GM19372 (cell line): Measurements from ENCODE around the gene CFAP45.
"Not testable (repeated sequence)": the region's sequence is repeated elsewhere in the genome, so short reads cannot be mapped to it uniquely, and the experiment has no call there.

Source experiments
- ATAC-seq: cut with Tn5 transposase; IDR thresholded peaks from one replicate; pipeline ENCODE4 v1.9.1; 2021; ENCODE audit warnings: mild to moderate bottlenecking, low read depth, moderate library complexity; ENCODE audit not compliant: unreplicated experiment

CFAP45 gene

GRCh38 chr1:159913451-159914192 is 13.7 kb upstream of the CFAP45 start:
- ATAC-seq = no peak

- ATAC-seq = no peak
Observed at GRCh38 chr1:159911326-159912070, 11.5 kb upstream of the CFAP45 start.

- no peak for ATAC-seq
Observed at GRCh38 chr1:159908031-159908940, 8.3 kb upstream of the CFAP45 start.

- ATAC-seq = no peak
Observed at GRCh38 chr1:159906960-159907359, 7.0 kb upstream of the CFAP45 start.

GRCh38 chr1:159904036-159904435 is 4.1 kb upstream of the CFAP45 start:
- not testable (repeated sequence) for ATAC-seq

- no peak for ATAC-seq
Observed at GRCh38 chr1:159902541-159902940, 2.6 kb upstream of the CFAP45 start.

- ATAC-seq = no peak
Observed at GRCh38 chr1:159900755-159901360, 893 bp upstream of the CFAP45 start.

GRCh38 chr1:159899634-159900033 is 331 bp downstream of the CFAP45 start:
- ATAC-seq = not testable (repeated sequence)

GRCh38 chr1:159898527-159898926 is 1.4 kb downstream of the CFAP45 start:
- ATAC-seq = no peak

- no peak for ATAC-seq
Observed at GRCh38 chr1:159897962-159898361, 2.0 kb downstream of the CFAP45 start.

GRCh38 chr1:159896546-159896930 is 3.4 kb downstream of the CFAP45 start:
- no peak for ATAC-seq

- ATAC-seq = no peak
Observed at GRCh38 chr1:159895836-159896545, 4.0 kb downstream of the CFAP45 start.

GRCh38 chr1:159895286-159895685 is 4.7 kb downstream of the CFAP45 start:
- no peak for ATAC-seq

GRCh38 chr1:159892944-159893343 is 7.0 kb downstream of the CFAP45 start:
- no peak for ATAC-seq

- ATAC-seq = peak; percentile 59
Observed at GRCh38 chr1:159891275-159892157, 8.4 kb downstream of the CFAP45 start.

GRCh38 chr1:159890390-159890789 is 9.6 kb downstream of the CFAP45 start:
- ATAC-seq = no peak

GRCh38 chr1:159889821-159890252 is 10.1 kb downstream of the CFAP45 start:
- ATAC-seq = peak; percentile 90

GRCh38 chr1:159889202-159889601 is 10.8 kb downstream of the CFAP45 start:
- ATAC-seq = no peak

- ATAC-seq = no peak
Observed at GRCh38 chr1:159884296-159884695, 15.7 kb downstream of the CFAP45 start.
